SK-N-MC (cell line): Measurements from ENCODE around the gene CALCA.

ENCODE experiments used
- EZH2 ChIP-seq: fragments of 200-600 bp; sonication (generic); IDR thresholded peaks from one replicate; pipeline ENCODE4 v1.6.1; 2017; ENCODE audit warnings: antibody characterized with exemption
- POLR2AphosphoS5 ChIP-seq: IDR thresholded peaks from 2 replicates; pipeline ENCODE4 v1.6.1; 2012; ENCODE audit warnings: mild to moderate bottlenecking, low read depth, low read length, borderline replicate concordance

DNA sequence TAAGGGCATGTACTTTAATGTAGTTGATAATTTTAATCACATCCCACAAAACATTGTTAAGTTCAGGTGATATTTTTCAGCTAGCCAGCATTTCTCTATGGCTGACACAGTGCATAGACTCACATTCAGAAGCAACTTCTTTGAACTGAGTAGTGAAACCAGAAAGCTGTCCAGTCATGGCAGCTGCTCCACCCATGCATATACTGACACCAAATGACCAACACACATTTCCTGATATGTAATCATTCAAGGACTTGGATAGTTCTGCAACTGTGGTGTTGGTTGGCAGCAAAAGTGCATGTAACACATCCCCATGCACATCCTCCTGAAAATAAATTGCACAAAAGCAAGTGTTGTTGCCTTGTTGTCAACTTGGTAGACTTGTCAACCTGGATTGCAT is 39.7 kb downstream of the CALCA start:
- TF ChIP-seq EZH2 (no peak), POLR2AphosphoS5 (no peak)
